HepG2 (cell line): ENCODE data around the gene ZKSCAN5. TPM values are rescaled to one million over a fixed set of nuclear protein-coding genes. Genes with fewer than 3 reads are reported as not detected.

Source experiments
- ATF6 ChIP-seq: sonication (generic); formaldehyde crosslinking; conservative IDR thresholded peaks from 2 replicates; pipeline ENCODE4 v1.4.0; 2020; ENCODE audit warnings: missing genetic modification reagents
- ATF7-NPFF ChIP-seq: sonication (generic); formaldehyde crosslinking; IDR thresholded peaks from 2 replicates; pipeline ENCODE4 v1.8.1; 2023; ENCODE audit warnings: mild to moderate bottlenecking, low read depth, missing genetic modification reagents, moderate library complexity
- BCL3 ChIP-seq: sonication (generic); formaldehyde crosslinking; IDR thresholded peaks from 2 replicates; pipeline ENCODE4 v1.5.1; 2020; ENCODE audit warnings: mild to moderate bottlenecking, missing genetic modification reagents, moderate library complexity
- FIP1L1 ChIP-seq: fragments of 200-400 bp; formaldehyde crosslinking; IDR thresholded peaks from 2 replicates; pipeline ENCODE4 v1.6.1; 2018; ENCODE audit warnings: low read depth, mild to moderate bottlenecking, low read length, moderate library complexity, borderline replicate concordance; ENCODE audit not compliant: insufficient read depth
- FOSL2 ChIP-seq: sonication (generic); formaldehyde crosslinking; IDR thresholded peaks from 2 replicates; pipeline ENCODE4 v1.4.0; 2020; ENCODE audit warnings: missing genetic modification reagents
- FOXP4 ChIP-seq: sonication (generic); formaldehyde crosslinking; IDR thresholded peaks from 2 replicates; pipeline ENCODE4 v1.4.0; 2020; ENCODE audit warnings: missing genetic modification reagents
- IRF9 ChIP-seq: sonication (generic); formaldehyde crosslinking; IDR thresholded peaks from 2 replicates; pipeline ENCODE4 v1.8.0; 2022; ENCODE audit warnings: missing genetic modification reagents, mild to moderate bottlenecking, borderline replicate concordance
- JDP2 ChIP-seq: sonication (generic); formaldehyde crosslinking; IDR thresholded peaks from 2 replicates; pipeline ENCODE4 v1.8.1; 2022; ENCODE audit warnings: missing genetic modification reagents, borderline replicate concordance
- KDM2A ChIP-seq: sonication (generic); formaldehyde crosslinking; IDR thresholded peaks from 2 replicates; pipeline ENCODE4 v1.4.0; 2020; ENCODE audit warnings: low read depth, missing genetic modification reagents, borderline replicate concordance
- KDM3A ChIP-seq: IDR thresholded peaks from 2 replicates; pipeline ENCODE4 v1.6.1; 2018; ENCODE audit warnings: low read depth, missing compliant biosample characterization
- MATR3 ChIP-seq: sonication (generic); formaldehyde crosslinking; IDR thresholded peaks from 2 replicates; pipeline ENCODE4 v1.4.0; 2020; ENCODE audit warnings: missing genetic modification reagents
- MIER3 ChIP-seq: IDR thresholded peaks from 2 replicates; pipeline ENCODE4 v1.6.1; 2016; ENCODE audit warnings: missing compliant biosample characterization, borderline replicate concordance
- NPAS2 ChIP-seq: sonication (generic); formaldehyde crosslinking; IDR thresholded peaks from 2 replicates; pipeline ENCODE4 v1.8.0; 2022; ENCODE audit warnings: mild to moderate bottlenecking, missing genetic modification reagents, borderline replicate concordance
- POLR2A ChIP-seq, 2 experiments: IDR thresholded peaks; 2 replicates each; pipeline ENCODE4 v1.6.1; 2011; ENCODE audit warnings: low read depth in 2 of 2, low read length in 2 of 2, mild to moderate bottlenecking in 1 of 2, moderate library complexity in 1 of 2; ENCODE audit not compliant: insufficient read depth in 1 of 2
- RXRA ChIP-seq: sonication (generic); formaldehyde crosslinking; IDR thresholded peaks from 2 replicates; pipeline ENCODE4 v1.5.1; 2020; ENCODE audit warnings: missing genetic modification reagents
- ZNF124 ChIP-seq: sonication (generic); formaldehyde crosslinking; IDR thresholded peaks from 2 replicates; pipeline ENCODE4 v1.4.0; 2020; ENCODE audit warnings: missing genetic modification reagents
- ZNF441 ChIP-seq: sonication (generic); formaldehyde crosslinking; IDR thresholded peaks from 2 replicates; pipeline ENCODE4 v1.7.0; 2021; ENCODE audit warnings: missing genetic modification reagents, borderline replicate concordance
- ZNF451 ChIP-seq: sonication (generic); formaldehyde crosslinking; IDR thresholded peaks from 2 replicates; pipeline ENCODE4 v1.5.0; 2020; ENCODE audit warnings: mild to moderate bottlenecking, missing genetic modification reagents
- ZSCAN20 ChIP-seq: sonication (generic); formaldehyde crosslinking; IDR thresholded peaks from 2 replicates; pipeline ENCODE4 v1.4.0; 2020; ENCODE audit warnings: missing genetic modification reagents, mild to moderate bottlenecking, borderline replicate concordance
- polyA plus RNA-seq, 8 experiments: library from polyadenylated mRNA; depleted of rRNA in 3 of 8; stranded (reverse) in 7 of 8; unstranded in 1 of 8; fragments of >200 nt; fragmentation: Illumina TruSeq in 4 of 8; extraction: Trizol in 4 of 8; gene quantifications; 2 replicates each; pipeline versions ENCODE4 v1.2.1 to v1.2.3, GENCODE V29; 2011 to 2016; ENCODE audit warnings: low read depth in 4 of 8, missing spikeins in 1 of 8, mixed read lengths in 1 of 8; ENCODE audit not compliant: insufficient read depth in 1 of 8
- total RNA-seq, 5 experiments: library from RNA; depleted of rRNA; stranded (reverse); fragments of >200 nt; fragmentation: Illumina TruSeq; extraction: Trizol; gene quantifications; 2 replicates each; pipeline ENCODE4 v1.2.3, GENCODE V29; 2016; ENCODE audit warnings: low read depth in 1 of 5
- TF ChIP-seq, protein P1 (sequence below): sonication (generic); formaldehyde crosslinking; IDR thresholded peaks from 2 replicates; pipeline ENCODE4 v1.5.0; 2020; ENCODE audit warnings: mild to moderate bottlenecking, missing genetic modification reagents, moderate library complexity

Gene ZKSCAN5
- total and polyA plus RNA-seq, 2 of the 13 experiments (the other 11 are each of a cell fraction or from before 2014, with no cell fraction given) = 5.5 to 11.7 TPM

- peak; percentile 64; the same call in 1 of the 2 replicates for TF ChIP-seq ATF6 (CRISPR knock-in tag)
- no peak for TF ChIP-seq NPAS2 (CRISPR knock-in tag)
- TF ChIP-seq MATR3 (CRISPR knock-in tag) = no peak
- TF ChIP-seq JDP2 (CRISPR knock-in tag) = no peak
- TF ChIP-seq FOSL2 (CRISPR knock-in tag) = peak; percentile 62
- peak; percentile 94 for TF ChIP-seq KDM2A (CRISPR knock-in tag)
- peak; percentile 65; the same call in 1 of the 2 replicates for TF ChIP-seq IRF9
- peak; percentile 77 to 86 for TF ChIP-seq POLR2A (IDR thresholded peaks at IDR 0.05; ENCODE audit: insufficient read depth in 1 of 2, low read depth in 2 of 2, low read length in 2 of 2)
- peak; percentile 73; the same call in 1 of the 2 replicates for TF ChIP-seq BCL3 (CRISPR knock-in tag)
- 0 out of 2 replicates have a peak, but pooled peaks have one; percentile 14 for TF ChIP-seq ATF7-NPFF (CRISPR knock-in tag)
- TF ChIP-seq KDM3A (CRISPR knock-in tag) = 0 out of 2 replicates have a peak, but pooled peaks have one; percentile 64
- 0 out of 2 replicates have a peak, but pooled peaks have one; percentile 30 for TF ChIP-seq ZNF124 (CRISPR knock-in tag)
- no peak; the same call in 1 of the 2 replicates for TF ChIP-seq FOXP4 (CRISPR knock-in tag)
- 0 out of 2 replicates have a peak, but pooled peaks have one; percentile 16 for TF ChIP-seq ZNF451 (CRISPR knock-in tag)
- peak; percentile 42 for TF ChIP-seq RXRA
- TF ChIP-seq, protein P1, sequence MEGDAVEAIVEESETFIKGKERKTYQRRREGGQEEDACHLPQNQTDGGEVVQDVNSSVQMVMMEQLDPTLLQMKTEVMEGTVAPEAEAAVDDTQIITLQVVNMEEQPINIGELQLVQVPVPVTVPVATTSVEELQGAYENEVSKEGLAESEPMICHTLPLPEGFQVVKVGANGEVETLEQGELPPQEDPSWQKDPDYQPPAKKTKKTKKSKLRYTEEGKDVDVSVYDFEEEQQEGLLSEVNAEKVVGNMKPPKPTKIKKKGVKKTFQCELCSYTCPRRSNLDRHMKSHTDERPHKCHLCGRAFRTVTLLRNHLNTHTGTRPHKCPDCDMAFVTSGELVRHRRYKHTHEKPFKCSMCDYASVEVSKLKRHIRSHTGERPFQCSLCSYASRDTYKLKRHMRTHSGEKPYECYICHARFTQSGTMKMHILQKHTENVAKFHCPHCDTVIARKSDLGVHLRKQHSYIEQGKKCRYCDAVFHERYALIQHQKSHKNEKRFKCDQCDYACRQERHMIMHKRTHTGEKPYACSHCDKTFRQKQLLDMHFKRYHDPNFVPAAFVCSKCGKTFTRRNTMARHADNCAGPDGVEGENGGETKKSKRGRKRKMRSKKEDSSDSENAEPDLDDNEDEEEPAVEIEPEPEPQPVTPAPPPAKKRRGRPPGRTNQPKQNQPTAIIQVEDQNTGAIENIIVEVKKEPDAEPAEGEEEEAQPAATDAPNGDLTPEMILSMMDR (CRISPR knock-in tag) = peak; percentile 20; the same call in 1 of the 2 replicates
- 0 out of 2 replicates have a peak, but pooled peaks have one; percentile 34 for TF ChIP-seq FIP1L1
- TF ChIP-seq ZSCAN20 (CRISPR knock-in tag) = no peak
- no peak; the same call in 1 of the 2 replicates for TF ChIP-seq ZNF441
- TF ChIP-seq MIER3 (CRISPR knock-in tag) = peak; percentile 69; the same call in 1 of the 2 replicates
Observed at GRCh38 chr7:99499721-99500636, 4.5 kb upstream of the ZKSCAN5 start, which contains the start of gene ZNF394 (continued).
